A549 treated with AZD2906 at 1 μM for 4 hours (cell line): ENCODE measurements around the gene SRGAP2. TPM values are rescaled to one million over a fixed set of nuclear protein-coding genes. Genes with fewer than 3 reads are reported as not detected.

Source experiments
- total RNA-seq: library from RNA; stranded (reverse); fragments of 200-300 nt; extraction: Qiagen RNA extraction; gene quantifications from 5 replicates; pipeline ENCODE4 v1.2.3, GENCODE V29; 2022

SRGAP2 gene
- 25.2 to 30.9 TPM (median 29.9 TPM) in 5 replicates for total RNA-seq

DNA sequence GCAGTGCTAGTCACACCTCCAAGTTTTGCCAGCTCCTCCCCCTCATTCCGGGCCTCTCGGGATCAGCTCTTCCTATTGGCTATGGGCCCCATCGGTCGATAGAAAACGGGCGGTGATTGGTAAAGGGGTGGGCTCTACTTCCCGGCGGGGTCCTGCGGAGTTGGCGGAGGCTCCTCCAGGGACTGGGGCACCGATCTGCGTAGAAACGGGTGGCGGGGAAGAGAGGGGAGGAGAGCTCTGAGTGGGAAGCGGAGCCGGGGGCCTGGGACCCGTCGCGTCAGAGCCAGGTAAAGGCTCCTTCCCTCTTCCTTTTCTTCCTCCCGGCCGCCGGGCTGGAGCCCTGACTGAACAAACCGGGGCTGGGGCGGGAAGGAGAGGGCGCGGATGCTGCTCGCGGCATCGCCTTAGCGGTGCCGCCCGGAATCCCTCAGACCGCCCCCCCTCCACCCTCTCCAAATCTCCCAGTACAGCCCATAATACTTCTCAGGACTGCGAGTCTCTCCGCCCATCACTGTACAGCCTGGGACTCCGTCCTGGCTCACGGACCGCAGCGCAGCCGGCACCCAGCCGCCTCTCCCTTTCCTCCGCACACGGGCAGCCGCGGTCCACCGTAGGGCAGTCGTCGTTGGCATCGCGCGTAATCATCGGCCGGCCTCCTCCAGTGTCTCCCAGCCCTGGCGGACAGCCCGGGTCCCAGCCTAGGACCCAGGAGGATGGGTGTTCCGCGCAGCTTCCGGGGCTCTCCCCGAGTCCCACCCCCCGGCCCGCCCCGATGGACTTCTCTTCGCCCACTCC is at the start of gene SRGAP2:
TSS of gene SRGAP2 (plus strand) at position 178 of the 795 bp plus-strand sequence. CDS start 2,430 bp downstream, outside the sequence.

DNA sequence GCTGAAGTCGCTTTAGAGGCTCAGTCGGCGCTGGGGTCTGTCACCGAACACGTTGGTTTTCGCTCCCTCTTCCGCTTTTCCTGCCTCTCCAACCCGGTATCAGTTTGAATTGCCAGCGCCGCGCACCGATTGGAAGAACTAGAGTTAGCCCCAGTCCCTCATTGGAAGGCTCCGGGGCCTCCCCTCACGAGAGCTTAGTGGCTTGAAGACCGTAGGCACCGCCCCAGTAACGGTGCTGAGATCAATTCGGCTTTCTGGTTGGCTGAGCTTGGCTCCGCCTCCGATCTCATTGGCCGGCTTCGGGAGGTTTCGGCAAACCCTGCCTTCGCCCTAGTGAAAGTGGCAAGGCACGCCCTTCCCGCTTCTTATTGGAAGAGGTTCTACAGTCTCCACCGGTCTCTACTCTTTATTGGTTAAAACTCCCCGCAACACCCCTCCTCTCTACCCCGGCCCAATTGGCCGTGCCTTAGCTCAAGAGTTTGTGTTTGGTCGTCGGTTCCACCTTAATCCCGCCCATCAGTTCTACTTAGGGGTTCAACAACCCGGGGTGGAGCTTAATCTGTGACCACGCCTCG is 465 bp upstream of the SRGAP2 start, which contains the start of gene FAM72A:
TSS of gene FAM72A (minus strand) at position 51 of the 575 bp plus-strand sequence. CDS start 814 bp downstream, outside the sequence.

Other genes starting within 250 kb of the SRGAP2 start
- 0.91 to 1.6 TPM (median 1.1 TPM) in 5 replicates for gene RAB7B, start 200.1 kb upstream of the SRGAP2 start, total RNA-seq
- gene CTSE, start 179.6 kb upstream of the SRGAP2 start, total RNA-seq: 0.05 to 0.14 TPM (median 0.06 TPM) in 4 of 5 replicates, not detected in the other
- gene RHEX, start 150.4 kb upstream of the SRGAP2 start, total RNA-seq: not detected in 5 replicates
- gene AVPR1B, start 86.2 kb upstream of the SRGAP2 start, total RNA-seq: not detected in 5 replicates
- 9.9 to 10.3 TPM (median 10.2 TPM) in 5 replicates for gene FAM72A, start 702 bp upstream of the SRGAP2 start, total RNA-seq